HL-60/S4 (cell line): ENCODE results near the gene OPCML.

Experiments
- in situ Hi-C: fragments of 300-500 bp; cut with MboI; formaldehyde crosslinking; loops from 2 replicates; pipeline ENCODE4 v1.14.3; 2022; ENCODE audit warnings: low sequenced_read_pairs

OPCML gene

DNA sequence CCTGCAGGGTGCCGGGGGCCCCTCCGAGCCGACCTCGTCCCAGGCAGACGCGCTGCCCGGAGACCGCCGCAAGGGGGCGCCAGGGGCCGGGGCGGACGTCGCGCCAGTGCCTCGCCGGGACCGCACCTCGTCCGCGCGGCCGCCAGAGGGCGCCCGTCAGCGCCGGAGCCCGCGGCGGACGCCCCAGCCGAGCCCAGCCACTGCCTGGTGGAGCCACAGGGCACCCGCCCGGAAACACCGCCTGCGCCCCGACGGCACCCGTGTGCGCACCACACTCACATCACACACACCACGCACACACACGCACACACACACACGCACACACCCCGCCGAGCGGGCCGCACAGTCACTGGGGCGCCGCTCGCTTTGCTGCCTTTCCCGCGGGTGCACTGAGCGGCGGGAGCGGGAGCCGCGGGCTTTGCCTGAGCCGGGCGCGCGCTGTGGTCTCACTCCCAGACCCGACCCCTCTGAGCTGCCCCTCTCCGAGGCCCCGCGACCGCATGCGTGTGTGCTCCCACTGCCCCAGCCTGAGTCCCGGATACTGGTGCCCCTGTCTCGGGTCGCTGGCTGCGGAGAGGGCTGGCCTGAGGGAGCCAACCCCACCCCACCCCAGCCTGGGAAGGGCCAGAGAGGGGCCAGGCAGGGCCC, 449.3 kb downstream of the OPCML start:
- in situ Hi-C loops = no loop called here

DNA sequence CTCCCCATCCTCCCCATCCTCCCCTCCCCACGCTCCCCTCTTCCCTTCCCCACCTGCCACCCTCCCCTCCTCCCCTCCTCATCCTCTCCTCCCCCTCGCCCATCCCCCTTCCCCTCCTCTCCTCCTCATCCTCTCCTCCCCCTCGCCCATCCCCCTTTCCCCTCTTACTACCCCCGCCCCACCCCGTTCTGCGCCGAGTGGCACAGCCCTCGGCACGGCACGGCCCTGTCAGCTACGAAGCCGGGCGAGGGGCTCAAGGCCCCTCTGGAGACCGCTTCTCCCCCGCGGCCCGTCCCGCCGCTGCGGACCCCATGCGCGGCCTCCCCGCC, 449.9 kb downstream of the OPCML start:
- in situ Hi-C loops = no loop called here

DNA sequence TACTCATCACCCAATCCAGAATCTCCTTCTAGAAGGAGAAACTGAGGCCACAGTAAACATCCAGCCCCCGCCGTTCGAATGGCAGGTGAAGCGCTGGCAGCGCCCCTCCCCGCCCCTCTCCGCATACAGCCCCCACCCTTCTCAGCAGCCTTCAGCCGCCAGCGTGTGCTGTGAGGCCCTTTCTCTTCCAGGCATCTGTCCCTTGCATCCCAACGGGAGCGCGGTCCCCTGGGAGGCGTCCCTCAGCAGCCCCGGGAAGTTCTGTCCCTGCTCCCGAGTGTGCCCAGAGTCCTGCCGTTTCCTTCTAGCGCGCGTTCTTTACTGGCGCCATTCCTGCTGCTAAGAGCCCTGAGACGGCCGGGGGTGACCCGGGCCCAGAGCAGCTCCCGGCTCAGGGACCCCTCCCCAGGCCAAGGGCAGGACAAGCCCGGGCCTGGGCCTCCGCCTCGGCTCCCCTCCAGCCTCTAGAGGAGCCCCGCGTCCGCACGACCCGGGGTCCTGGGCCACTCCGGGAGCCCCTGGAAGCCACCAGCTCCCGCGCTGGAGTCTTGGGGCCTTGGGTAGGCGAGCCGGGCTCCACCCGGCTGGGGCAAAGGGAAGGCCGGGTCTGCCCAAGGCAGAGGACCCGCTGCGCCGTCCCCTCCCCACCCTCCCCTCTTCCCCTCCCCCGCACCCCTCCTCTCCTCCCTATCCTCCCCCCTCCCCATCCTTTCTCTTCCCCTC, 450.4 kb downstream of the OPCML start:
- in situ Hi-C loops = no loop called here

DNA sequence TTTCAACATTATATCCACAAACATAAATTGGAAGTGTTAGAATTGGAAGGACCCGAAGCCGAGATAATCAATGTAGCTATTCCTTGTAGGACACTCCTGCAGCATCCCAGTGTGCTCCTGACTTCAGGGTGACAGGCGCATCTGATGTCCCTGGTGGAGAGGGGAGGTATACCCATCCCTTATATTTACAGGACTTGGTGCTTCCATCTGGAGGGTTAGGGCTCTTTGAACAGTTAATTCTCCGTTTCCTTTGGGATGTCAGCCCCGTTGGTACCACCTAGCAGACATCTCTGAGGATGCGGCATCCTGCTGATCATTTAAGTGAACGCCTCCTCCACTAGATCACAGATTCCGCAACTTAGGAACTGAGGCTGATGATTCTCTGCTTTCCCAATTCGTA, 451.3 kb downstream of the OPCML start:
- in situ Hi-C loops = no loop called here

DNA sequence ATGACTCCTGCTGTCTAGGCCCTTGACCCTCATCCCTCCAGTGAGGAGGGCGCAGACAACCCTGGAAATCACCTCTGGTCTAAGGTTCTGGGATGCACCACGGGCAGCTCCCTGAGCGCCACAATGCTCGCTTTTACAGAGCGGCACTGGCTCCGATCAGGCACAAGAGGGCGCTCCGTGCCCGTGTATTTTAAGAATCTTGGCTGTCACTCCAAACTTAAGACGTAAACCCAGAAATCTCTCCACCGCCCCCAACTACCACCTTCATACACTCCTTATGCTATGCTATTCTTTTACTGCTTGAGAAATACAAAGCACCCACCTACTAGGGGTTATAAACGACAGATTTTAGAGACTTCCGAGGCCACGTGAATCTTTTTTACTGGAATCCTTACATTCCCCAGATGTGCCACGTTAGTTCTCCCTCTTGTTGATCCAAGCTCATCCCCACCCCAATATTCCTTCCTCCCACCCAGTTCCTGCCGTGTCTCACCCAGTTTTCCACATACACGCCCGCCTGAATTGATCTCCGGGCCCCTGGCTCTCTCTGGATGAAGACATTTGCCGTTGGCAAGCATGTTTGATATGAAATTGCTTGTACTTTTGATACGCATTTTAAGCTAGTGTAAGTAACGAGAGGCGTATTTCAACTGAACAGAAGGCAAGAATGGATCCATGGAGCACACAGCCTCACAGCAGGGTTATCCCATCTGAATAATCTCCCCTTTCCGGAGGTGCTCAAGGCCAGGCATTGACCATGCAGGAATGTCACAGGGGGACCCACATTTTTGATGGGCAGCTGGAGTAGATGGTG, 453.5 kb downstream of the OPCML start:
- in situ Hi-C loops = no loop called here

DNA sequence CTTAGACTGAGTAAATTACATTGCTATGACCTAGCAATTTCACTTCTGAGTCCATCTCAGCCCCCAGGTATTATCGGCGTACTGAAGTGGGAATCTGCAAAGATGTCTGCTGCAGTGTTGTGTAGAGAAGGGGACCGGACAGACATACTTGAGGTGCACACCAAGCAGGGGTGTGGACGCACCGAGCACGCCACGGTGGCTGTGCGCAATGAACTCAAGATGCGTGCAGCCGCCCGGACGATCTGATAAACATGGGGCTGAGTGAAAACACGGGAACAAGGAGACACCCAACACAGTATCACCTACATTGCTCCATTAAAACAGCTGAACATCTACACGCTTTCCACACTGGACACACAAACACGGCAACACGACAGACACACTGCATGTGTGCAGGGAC, 454.3 kb downstream of the OPCML start:
- in situ Hi-C loops = no loop called here

DNA sequence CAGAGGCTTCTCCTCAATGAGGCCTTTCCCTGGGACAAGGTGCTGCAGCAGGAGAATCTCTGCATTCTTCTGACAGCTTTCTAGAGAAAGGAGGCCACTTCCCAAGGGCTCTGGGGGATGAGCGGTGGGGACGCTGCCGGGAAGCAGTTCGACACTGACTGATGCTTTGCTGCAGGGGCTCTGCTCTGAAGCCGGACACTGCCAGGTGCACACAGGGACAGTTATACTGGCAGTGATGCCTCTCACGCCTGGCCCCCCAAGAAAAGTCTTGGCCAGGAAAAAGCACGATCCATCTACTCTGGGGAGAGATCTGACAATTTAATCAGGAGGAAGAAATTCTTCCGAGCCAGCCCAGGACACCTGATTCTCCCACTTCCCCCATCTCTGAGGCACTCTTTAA, 456.9 kb downstream of the OPCML start:
- in situ Hi-C loops = no loop called here

DNA sequence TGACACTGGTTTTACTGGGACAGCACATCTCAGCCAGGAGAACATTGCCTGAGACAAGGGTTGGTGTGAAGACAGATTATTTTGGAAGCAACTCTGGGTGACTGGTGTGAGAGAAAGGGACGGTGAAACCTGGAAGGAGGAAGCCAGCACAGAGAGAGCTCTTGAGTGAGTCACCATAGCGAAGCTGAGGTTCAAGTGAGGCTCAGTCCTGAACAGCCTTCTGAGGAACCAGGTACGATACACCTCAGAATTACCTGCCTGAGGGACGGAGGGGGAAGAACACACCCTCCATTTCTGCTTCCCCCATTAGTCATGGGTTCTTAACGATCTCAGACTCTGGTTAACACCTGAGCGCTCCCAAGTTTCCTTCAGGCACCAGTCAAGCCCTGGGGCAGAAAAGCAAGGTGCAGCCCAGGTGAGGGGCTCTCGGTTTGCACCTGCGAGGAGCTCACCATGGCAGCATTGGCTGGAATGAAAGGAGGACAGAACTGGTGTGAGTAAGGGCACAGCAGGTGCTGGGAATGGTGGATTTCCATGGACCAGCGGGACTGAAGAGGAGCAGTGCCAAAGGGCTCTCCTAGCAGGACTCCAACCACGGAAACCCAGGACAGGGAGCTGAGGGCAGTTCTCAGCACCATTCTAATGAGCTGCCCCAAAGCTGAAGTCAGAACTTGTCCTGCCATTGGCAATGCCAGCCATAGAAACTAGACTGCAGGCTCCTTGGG, 459.3 kb downstream of the OPCML start:
- in situ Hi-C loops = no loop called here

DNA sequence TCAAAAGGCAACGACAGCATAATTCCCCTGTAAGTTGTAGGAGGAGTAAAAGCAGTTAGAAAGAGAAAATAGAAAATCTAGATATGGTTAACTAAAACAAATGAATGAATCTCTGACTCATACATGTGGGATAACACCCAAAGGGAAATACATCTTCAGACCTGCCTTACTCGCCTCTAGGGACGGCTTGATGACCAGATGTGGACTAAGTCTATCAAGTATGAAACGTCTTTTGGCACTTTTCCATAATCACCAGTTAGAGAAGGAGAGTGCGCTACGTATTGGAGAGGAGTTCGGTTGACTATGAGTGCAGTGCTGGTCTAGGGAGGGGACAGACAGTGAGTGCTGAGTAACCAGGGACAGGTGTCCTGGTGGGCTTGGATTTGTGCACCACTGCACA, 459.9 kb downstream of the OPCML start:
- in situ Hi-C loops = no loop called here

DNA sequence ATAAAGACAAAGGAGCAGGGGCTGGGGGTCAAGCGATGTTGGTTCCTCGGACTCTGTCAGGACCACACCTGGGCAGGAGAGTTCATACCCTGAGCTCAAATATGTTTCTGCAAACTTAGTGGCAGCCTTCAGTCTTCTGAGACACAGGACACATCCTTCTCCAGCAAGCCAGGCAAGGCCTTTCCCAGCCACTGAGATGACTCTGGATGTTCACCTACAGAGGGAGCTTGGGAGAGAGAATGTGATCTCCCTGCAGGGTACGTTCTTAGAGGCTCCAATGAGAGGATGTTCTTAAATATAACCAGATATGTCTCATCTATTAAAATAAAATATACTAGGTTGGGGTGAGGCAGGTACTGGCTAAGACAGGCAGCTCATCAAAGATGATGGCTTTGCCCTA, 461.5 kb downstream of the OPCML start:
- in situ Hi-C loops = no loop called here

DNA sequence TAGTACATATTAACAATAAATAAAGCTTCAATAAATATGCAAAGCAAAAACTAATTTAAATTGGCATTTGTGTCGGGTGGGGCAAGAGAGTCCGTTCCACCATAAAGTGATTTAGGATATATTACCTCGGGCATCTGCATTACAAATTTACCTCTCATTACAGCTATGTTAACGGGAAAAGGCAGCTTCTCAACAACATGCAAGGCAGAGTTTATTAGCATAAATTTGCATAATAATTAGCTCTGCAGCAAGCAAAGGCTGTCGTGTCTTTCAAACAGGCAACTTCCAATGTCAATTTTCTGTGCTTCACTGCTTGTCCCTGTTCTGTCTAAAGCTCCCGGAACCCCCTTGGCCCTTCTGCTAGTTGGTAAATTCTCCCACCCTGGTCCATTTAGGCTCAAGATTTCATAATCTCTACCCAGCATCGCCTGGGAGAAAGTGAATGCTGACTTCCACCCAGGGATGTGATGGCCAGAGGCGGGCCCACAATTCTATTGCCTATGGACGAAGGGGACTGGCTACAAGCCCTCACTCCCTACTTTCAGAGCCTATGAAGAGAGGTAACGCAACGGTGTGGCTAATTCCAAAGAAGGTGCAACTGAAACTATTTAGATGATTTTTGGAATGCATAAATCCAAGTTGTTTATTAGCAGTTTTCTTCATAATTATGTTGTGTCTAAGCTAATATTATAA, 462.1 kb downstream of the OPCML start:
- in situ Hi-C loops = no loop called here

DNA sequence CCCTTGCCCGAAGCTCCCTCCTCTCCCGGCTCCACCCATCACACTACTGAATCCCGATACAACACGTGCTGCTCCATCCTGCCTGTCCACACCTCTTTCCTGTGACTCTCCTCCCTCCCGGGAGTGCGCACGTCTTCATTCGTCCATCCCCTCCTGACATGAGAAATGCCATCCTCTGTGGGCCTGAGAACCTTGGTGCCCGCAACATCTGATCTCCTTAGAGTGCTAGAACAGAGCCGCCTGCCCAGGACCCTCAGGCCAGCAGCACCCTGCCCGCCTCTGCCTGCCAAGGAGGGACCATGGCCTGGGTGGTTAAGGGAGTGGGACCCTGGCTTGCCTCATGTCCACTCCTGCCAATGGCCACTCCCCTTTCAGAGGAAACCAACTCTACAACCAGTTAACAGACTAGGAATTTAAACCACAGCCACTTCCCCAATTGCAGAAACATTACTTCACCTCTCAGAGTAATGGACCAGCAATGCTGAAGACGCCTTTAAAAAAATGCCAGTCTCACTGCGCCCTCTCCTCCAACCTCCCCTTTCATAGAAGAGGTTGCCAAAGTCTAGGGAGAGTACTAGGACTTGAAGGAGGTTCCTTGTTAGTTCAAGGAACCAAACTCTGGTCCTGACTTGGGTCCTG, 466.3 kb downstream of the OPCML start:
- in situ Hi-C loops = no loop called here

DNA sequence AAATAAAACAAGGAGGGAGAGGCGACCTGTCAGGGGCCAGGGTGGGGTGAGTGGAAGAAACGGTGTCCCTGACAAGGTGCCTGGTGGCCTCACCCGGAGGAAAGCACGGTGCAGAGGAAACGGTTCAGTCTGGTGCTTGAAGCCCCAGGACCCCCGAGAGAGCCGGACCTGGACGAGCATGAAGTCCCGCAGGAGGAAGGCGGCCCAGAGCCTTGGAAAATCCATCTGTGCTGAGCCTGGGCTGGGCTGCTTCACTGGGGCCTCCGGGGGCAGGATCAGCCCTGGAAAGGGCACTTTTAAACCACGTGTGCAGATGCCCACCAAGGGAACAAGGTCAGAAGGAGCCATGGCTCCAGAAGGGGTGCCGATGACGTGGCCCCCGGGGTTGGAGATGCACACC, 467.3 kb downstream of the OPCML start:
- in situ Hi-C loops = no loop called here

DNA sequence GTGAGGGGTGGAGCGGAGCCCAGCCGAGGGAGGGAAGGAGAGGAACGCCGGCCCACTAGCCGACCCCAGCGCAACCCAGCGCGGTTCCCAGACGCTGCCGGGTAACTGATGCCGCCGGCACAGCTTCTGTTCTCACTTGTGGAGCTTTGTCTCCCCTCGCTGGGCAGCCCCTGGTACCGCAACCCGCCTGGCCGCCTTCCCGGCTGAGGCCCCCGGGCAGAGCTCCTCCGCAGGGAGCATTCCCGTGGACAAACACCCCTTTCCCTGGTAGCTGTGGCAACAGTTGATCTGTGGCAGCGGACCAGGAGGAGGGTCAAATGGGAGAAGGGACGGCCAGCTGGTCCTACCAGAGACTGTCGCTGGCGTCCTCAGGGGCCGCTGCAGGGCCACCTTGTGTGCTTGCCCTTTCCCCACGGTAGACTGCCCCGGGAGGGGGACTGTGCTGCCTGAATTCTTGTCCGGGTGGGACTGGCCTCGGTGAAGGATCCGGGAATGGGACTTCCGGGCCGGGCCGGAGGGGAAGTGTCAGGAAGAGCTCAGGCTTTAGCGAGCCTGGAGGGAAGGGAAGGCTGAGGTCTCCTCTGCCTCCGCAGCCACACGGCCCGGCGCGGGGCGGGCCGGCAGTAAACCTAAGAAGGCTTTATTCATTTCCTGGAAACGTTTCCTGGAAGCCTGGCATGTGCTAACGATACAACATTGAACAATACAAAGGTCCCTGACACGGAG, 468.0 kb downstream of the OPCML start:
- in situ Hi-C loops = no loop called here

DNA sequence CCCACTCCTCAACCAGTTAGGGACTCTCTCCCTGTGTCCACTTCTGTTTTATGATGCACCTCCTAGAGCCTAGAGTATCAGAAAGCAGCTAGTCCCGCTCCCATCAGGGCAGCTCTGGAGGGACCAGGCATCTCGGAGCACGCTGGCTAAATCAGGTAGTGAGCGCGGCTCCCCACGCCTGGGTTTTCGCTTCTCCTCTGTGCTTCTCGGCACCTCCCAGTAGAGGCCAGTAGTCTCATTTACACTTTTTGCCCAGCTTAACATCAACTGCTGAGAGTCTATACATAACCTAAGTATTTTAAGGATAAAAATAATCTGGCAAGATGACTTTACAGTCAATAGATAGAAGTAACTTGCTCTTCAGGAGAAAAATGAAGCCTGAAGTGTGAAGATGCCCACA, 473.8 kb downstream of the OPCML start:
- in situ Hi-C loops = no loop called here

DNA sequence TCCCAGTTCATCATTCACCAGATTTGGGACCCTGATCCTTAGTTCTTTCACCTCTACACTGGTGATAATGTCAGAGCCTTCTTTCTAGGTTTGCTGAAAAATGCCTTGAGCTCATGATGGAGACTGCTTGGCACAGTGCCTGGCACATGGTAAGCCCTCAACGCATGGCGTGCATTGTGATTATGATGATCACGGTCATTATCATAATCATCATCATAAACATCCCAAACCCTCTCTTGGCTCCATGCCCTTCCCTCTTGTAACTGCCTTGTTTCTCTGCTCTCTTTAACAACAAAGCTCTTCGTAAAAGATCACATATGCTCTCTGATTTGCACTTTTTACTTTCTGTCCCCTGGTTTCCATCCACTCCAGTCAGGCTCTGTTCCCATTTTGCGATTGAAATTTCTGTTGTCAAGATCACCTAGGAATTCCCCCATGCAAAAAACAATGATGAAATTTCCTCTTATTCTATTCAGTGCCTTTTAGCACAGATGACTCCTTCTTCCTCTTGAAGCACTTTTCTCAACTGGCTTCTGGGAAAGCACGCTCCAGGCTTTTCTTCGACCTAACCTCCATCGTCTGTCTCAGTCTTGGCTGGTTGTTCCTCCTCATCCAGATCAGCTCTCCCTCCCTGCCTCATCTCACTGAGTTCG, 479.1 kb downstream of the OPCML start:
- in situ Hi-C loops = no loop called here

DNA sequence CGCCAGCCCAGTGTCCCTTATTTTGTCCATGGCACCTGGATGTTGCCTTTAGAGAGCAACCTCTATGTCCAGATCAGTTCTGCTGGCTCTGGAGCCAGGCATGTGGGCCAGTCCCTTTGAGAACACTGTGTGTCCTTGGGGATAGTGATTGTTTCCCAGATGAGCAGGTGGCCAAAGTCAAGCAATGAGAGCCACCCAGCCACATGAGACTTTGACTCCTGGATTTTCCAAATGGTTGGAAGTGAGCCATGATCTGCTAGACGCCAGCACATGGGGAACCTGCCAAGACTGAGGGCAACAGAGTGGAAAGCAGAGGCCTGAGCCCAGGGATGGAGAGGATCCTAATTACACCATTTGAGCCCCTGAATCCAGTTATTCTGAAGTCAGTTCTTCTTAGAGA, 479.8 kb downstream of the OPCML start:
- in situ Hi-C loops = no loop called here

DNA sequence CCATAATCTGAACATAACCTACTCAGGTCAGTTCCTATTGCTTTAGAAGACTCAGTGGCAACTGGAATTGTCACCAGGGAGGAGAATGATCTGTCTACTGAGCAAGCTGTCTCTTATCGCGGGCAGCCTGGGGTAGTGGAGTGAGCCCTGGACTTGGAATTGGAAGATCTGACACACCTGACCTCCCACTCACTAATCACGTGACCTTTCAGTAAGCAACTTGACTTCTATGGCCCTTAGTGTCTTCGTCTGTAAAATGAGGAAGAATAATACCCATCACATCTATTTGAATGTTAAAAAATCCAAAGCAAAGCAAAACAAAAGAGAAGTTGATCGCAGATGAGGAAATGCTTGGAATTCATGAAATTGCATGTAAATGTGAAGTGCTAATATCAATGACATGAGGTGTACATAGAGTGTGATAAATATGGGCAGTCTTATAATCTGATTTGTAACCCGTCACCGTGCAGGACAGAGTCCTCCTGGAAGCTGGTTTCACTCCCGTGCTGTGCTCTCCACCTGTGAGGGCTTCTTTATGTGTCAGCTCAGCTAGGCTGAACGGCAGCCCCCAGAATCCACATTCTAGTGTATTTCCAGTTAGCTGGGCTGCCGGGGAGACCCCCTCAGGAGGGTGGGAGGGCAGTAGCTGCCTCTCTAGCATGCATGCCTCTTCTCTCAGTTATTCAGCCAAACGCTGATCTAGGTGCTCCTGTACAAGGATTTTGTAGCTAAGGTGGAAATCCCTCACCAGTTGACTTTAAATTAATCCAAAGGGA, 482.9 kb downstream of the OPCML start:
- in situ Hi-C loops = no loop called here

DNA sequence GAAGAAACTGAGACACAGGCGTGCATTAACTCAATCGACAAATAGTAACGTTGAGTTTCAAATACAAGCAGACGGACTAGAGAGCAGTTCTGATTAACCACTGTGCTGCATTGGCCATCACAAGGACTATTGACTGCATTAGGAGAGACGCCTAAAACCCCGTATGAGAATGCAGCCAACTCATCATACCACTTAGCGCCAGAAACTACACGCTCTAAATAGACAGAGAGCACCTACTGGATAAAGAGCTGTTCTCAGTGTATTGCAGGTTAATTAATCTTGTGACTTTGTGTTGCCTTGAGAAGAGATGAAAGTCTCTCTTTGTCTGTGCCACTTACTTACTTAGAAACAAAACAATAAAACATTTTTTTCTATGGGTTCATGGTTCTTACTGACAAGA, 484.0 kb downstream of the OPCML start:
- in situ Hi-C loops = no loop called here
